Measurements from ENCODE around the gene CTSL. TPM values are rescaled to one million over a fixed set of nuclear protein-coding genes. Genes with fewer than 3 reads are reported as not detected.
A peak's percentile ranks its signal among the peaks of the same experiment; 100 is the strongest.

The CTSL gene
- 100 to 1,000 TPM in 1 of 4 donors, 10 to 100 TPM in 3; 71.4 to 387 (median 94.5) TPM for total RNA-seq

- Histone ChIP-seq H3K4me3 (peak within 1 kb of the TSS; percentile 70 to 81 (median 76)), H3K27ac (replicated peaks in 1 of 4) (peak within 1 kb of the TSS; percentile 92 to 97 (median 95)), H3K27me3 (no peaks in the 10 kb centered on the region), H3K4me1 (peaks cover 23 to 53% (median 39%) of the 10 kb centered on the region in 4 donors), H3K36me3 (peaks cover 9 to 39% (median 31%) of the 10 kb centered on the region in 4 donors), H3K9me3 (no peaks in the 10 kb centered on the region)
- TF ChIP-seq POLR2A (IDR thresholded peaks at IDR 0.05; ENCODE audit: low read depth) (peak; percentile 28), CTCF (IDR thresholded peaks at IDR 0.05) (peak; percentile 16 to 29 (median 24)), EP300 (IDR thresholded peaks at IDR 0.05) (no peak), POLR2AphosphoS5 (IDR thresholded peaks at IDR 0.05) (peak; percentile 92 to 95)
- WGBS, result 1% methylated on average over 22 of the region's 67 CpGs
- intact Hi-C loops (cut with DNase I), result loop anchor here (5.0 kb wide), 1 partner anchor 44 kb away; no protein-coding TSS in a partner anchor
- peak; percentile 97 for DNase-seq (ENCODE audit: extremely low spot score)
Measured at GRCh38 chr9:87725900-87726709, at the start of gene CTSL. CTSL (plus strand) TSS chr9:87726119; CDS start chr9:87727604, 1,485 bp downstream.

- H3K9me3 ChIP-seq, result no peaks in the 10 kb centered on the region
- H3K4me1 ChIP-seq, result peaks cover 4 to 39% (median 31%) of the 10 kb centered on the region in 4 donors
- WGBS, result 60% methylated on average over 13 of the region's 14 CpGs
- peaks cover 0 to 24% (median 19%) of the 10 kb centered on the region in 4 donors for H3K36me3 ChIP-seq
- no peak overlapping the region for H3K4me3 ChIP-seq
- DNase-seq (ENCODE audit: extremely low spot score), result peak; percentile 91
- H3K27me3 ChIP-seq, result no peaks in the 10 kb centered on the region
- H3K27ac ChIP-seq (replicated peaks in 1 of 4), result peak overlapping the region in 2 of 4 donors; percentile 3 to 48
- intact Hi-C loops (cut with DNase I), result no loop called here
- no peak for TF ChIP-seq CTCF (IDR thresholded peaks at IDR 0.05)
- TF ChIP-seq POLR2A (IDR thresholded peaks at IDR 0.05; ENCODE audit: low read depth), result no peak
- no peak for TF ChIP-seq EP300 (IDR thresholded peaks at IDR 0.05)
- peak; percentile 31 to 41 for TF ChIP-seq POLR2AphosphoS5 (IDR thresholded peaks at IDR 0.05)
Measured at GRCh38 chr9:87676976-87677775, 48.7 kb upstream of the CTSL start.

DNA sequence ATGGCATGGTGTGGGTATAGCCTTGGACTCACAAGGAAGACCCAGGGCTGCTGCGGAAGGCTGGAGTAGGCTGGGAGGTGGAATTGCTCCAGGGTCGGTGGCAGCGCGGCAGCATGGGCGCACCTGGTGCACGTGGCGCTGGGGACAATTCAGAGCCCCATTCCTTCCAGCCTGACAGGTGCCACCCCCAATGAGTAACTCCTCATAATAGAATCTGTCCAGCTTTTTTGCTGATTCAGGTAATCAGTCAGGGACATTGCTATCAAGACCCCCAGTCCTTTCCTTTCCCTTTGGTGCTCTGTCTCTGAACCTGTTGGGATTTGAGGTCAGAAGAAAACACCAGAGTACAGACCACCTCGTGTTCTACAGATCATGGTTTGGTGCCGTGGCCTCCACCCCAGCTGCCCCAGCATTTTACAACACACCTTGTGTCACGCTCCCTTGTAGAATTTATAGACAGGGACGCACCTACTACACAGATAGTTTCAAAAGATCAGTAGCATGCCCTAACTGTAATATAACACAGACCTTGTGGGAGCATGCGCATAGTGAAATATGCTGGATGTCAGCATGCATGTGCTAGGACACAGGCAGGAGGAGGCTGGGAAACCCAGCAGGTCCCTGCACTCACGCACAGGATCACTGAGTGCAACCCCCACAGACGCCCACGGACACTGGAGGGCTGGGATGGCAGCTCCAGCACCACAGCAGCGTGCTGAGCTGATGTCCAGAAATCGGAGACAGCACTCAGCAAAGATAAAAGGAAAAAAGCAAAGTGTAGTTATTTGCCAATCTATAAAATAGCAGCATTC, 47.9 kb upstream of the CTSL start:
- intact Hi-C loops (cut with DNase I), result no loop called here

More for the DNA sequence above, 47.9 kb upstream of the CTSL start:
- H3K27ac ChIP-seq (replicated peaks in 1 of 4), result no peak overlapping the region
- H3K4me1 ChIP-seq, result peaks cover 4 to 39% (median 31%) of the 10 kb centered on the region in 4 donors
- DNase-seq (ENCODE audit: extremely low spot score), result no peak
- H3K9me3 ChIP-seq, result no peaks in the 10 kb centered on the region
- H3K36me3 ChIP-seq, result peaks cover 0 to 24% (median 18%) of the 10 kb centered on the region in 4 donors
- no peaks in the 10 kb centered on the region for H3K27me3 ChIP-seq
- no peak overlapping the region for H3K4me3 ChIP-seq
- no peak for TF ChIP-seq POLR2A (IDR thresholded peaks at IDR 0.05; ENCODE audit: low read depth)
- no peak for TF ChIP-seq POLR2AphosphoS5 (IDR thresholded peaks at IDR 0.05)
- TF ChIP-seq CTCF (IDR thresholded peaks at IDR 0.05), result no peak
- TF ChIP-seq EP300 (IDR thresholded peaks at IDR 0.05), result no peak
- 88% methylated on average over 17 of the region's 17 CpGs for WGBS

Data from esophagus muscularis mucosa (tissue), 4 donors.